Ishikawa (cell line): Measurements from ENCODE around the gene IL1RL2.

ENCODE experiments used
- CEBPB ChIP-seq: IDR thresholded peaks from 2 replicates; pipeline ENCODE4 v1.6.1; 2012
- CREB1 ChIP-seq: IDR thresholded peaks from 2 replicates; pipeline ENCODE4 v1.6.1; 2012; ENCODE audit warnings: low read depth
- EGR1 ChIP-seq: IDR thresholded peaks from 2 replicates; pipeline ENCODE4 v1.6.1; 2012
- EP300 ChIP-seq: IDR thresholded peaks from 2 replicates; pipeline ENCODE4 v1.6.1; 2012; ENCODE audit warnings: borderline replicate concordance
- FOXM1 ChIP-seq: IDR thresholded peaks from 2 replicates; pipeline ENCODE4 v1.6.1; 2012; ENCODE audit warnings: low read depth, borderline replicate concordance
- MAX ChIP-seq: IDR thresholded peaks from 2 replicates; pipeline ENCODE4 v1.6.1; 2012
- NFIC ChIP-seq: IDR thresholded peaks from 2 replicates; pipeline ENCODE4 v1.6.1; 2012
- RAD21 ChIP-seq: IDR thresholded peaks from 2 replicates; pipeline ENCODE4 v1.6.1; 2012; ENCODE audit warnings: low read depth
- REST ChIP-seq: IDR thresholded peaks from 2 replicates; pipeline ENCODE4 v1.6.1; 2012; ENCODE audit warnings: low read depth, mild to moderate bottlenecking
- TAF1 ChIP-seq: IDR thresholded peaks from 2 replicates; pipeline ENCODE4 v1.6.1; 2012; ENCODE audit warnings: low read depth, mild to moderate bottlenecking
- TEAD4 ChIP-seq: IDR thresholded peaks from 2 replicates; pipeline ENCODE4 v1.6.1; 2012
- USF1 ChIP-seq: IDR thresholded peaks from 2 replicates; pipeline ENCODE4 v1.6.1; 2012
- YY1 ChIP-seq: IDR thresholded peaks from 2 replicates; pipeline ENCODE4 v1.6.1; 2012; ENCODE audit warnings: low read depth
- ZBTB7A ChIP-seq: IDR thresholded peaks from 2 replicates; pipeline ENCODE4 v1.6.1; 2012; ENCODE audit warnings: low read depth

- TF ChIP-seq REST (no peak), CEBPB (no peak), EP300 (no peak), EGR1 (no peak), YY1 (no peak), TAF1 (no peak), MAX (no peak), TEAD4 (no peak), RAD21 (no peak), ZBTB7A (no peak), USF1 (no peak), FOXM1 (no peak), CREB1 (no peak), NFIC (no peak)
Measured at GRCh38 chr2:102155703-102156515, 30.9 kb upstream of the IL1RL2 start.
